Spleen (tissue), 11 donors: Measurements from ENCODE around the gene LRRTM4. TPM values are rescaled to one million over a fixed set of nuclear protein-coding genes. Genes with fewer than 3 reads are reported as not detected.

Source experiments
- DNase-seq: peaks from one replicate; pipeline ENCODE4 v3.0.0-alpha.2; 2020
- H3K27ac ChIP-seq, 8 donors: fragments of 200-600 bp; sonication (generic) in 7 of 8; 1 replicate in 4 of 8; 2 replicates in 4 of 8; pipeline versions ENCODE4 v1.5.0 to v1.8.0; 2016 to 2021; ENCODE audit warnings: inconsistent platforms in 4 of 8, mild to moderate bottlenecking in 4 of 8, moderate library complexity in 1 of 8
- H3K27me3 ChIP-seq, 7 donors: fragments of 200-600 bp; sonication (generic) in 6 of 7; replicated peaks in 1 of 7; 1 replicate in 4 of 7; 2 replicates in 3 of 7; pipeline versions ENCODE4 v1.5.0 to v1.8.0; 2016 to 2021; ENCODE audit warnings: inconsistent platforms in 3 of 7, mild to moderate bottlenecking in 1 of 7
- H3K36me3 ChIP-seq, 6 donors: fragments of 200-600 bp; sonication (generic) in 5 of 6; 1 replicate in 4 of 6; 2 replicates in 2 of 6; pipeline versions ENCODE4 v1.5.0 to v1.8.0; 2016 to 2021; ENCODE audit warnings: inconsistent platforms in 2 of 6
- H3K4me1 ChIP-seq, 6 donors: fragments of 200-600 bp; sonication (generic) in 5 of 6; 1 replicate in 3 of 6; 2 replicates in 3 of 6; pipeline versions ENCODE4 v1.5.0 to v1.8.0; 2016 to 2021; ENCODE audit warnings: inconsistent platforms in 3 of 6
- H3K4me3 ChIP-seq, 8 donors: fragments of 200-600 bp; sonication (generic) in 7 of 8; 1 replicate in 4 of 8; 2 replicates in 4 of 8; pipeline versions ENCODE4 v1.5.0 to v1.8.0; 2016 to 2021; ENCODE audit warnings: inconsistent platforms in 4 of 8, mild to moderate bottlenecking in 4 of 8, moderate library complexity in 2 of 8
- H3K9me3 ChIP-seq, 8 donors: fragments of 200-600 bp; sonication (generic) in 7 of 8; 1 replicate in 4 of 8; 2 replicates in 4 of 8; pipeline versions ENCODE4 v1.5.0 to v1.8.0; 2016 to 2021; ENCODE audit warnings: inconsistent platforms in 4 of 8
- CTCF ChIP-seq, 11 experiments: fragments of 200-600 bp in 7 of 11; fragments of 450-650 bp in 4 of 11; sonication (generic) in 4 of 11; IDR thresholded peaks in 8 of 11; conservative IDR thresholded peaks in 3 of 11; 1 replicate in 7 of 11; 2 replicates in 4 of 11; pipeline versions ENCODE4 v1.4.0 to v1.8.0; 2016 to 2021; ENCODE audit warnings: antibody characterized with exemption in 11 of 11, inconsistent platforms in 4 of 11, mild to moderate bottlenecking in 1 of 11
- POLR2A ChIP-seq, 3 donors: fragments of 450-650 bp; IDR thresholded peaks; one replicate each; pipeline ENCODE4 v1.5.1; 2017; ENCODE audit warnings: antibody characterized with exemption in 3 of 3, mild to moderate bottlenecking in 1 of 3
- POLR2AphosphoS5 ChIP-seq, 3 donors: sonication (generic); formaldehyde crosslinking; IDR thresholded peaks; one replicate each; pipeline ENCODE4 v1.5.1; 2017; ENCODE audit warnings: antibody characterized with exemption in 3 of 3
- whole genome bisulfite sequencing, 5 donors: extraction: QIAGEN DNeasy Blood & Tissue Kit in 3 of 5; methylation state at CpG; one replicate each; pipeline versions ENCODE4 v1.1.5 to v1.1.7; 2013 to 2018; 5-methylcytosine and 5-hydroxymethylcytosine counted together
- intact Hi-C: fragments of 100-400 bp; cut with DNase I; formaldehyde crosslinking; loops from one replicate; pipeline ENCODE4 v1.15.0; 2023; ENCODE audit warnings: low total_unique reads
- polyA plus RNA-seq, 3 donors: library from polyadenylated mRNA; stranded (reverse); fragments of 200-250 nt; gene quantifications; one replicate each; pipeline ENCODE4 v1.2.1, GENCODE V29; 2013
- total RNA-seq, 7 donors: library from RNA; depleted of rRNA in 3 of 7; stranded (reverse); fragments of >200 nt in 3 of 7; fragmentation: NEBNext Ultra II Directional in 4 of 7; extraction: Animal tissue kit (Norgen Biotek cat#: 25700) in 4 of 7; gene quantifications; one replicate each; pipeline versions ENCODE4 v1.1.0 to v1.2.1, GENCODE V29; 2016 to 2021
- donor health status: healthy with polysubstance abuse.
- donor health status: DM: no; HTN: no; CAD: no; lungs with moderate emphysema.
- donor health status: DM: no; HTN: no; CAD: no.
- donor health status: Bipolar disorder and iron deficiency.
- donor health status: healthy.
- donor health status: DM: no; HTN: no; CAD: no.
- donor health status: DM: yes; HTN: yes; CAD: no.

The LRRTM4 gene
- total and polyA plus RNA-seq, 10 donors, result 0.03 to 0.33 (median 0.14) TPM; not detected in 5

- WGBS, 5 donors, result 47 to 78% (median 48%) methylated on average over 3 of the region's 3 CpGs
- no peak overlapping the region for H3K27ac ChIP-seq
- H3K27me3 ChIP-seq, result no peaks in the 10 kb centered on the region
- TF ChIP-seq CTCF (IDR thresholded peaks at IDR 0.05 in 8 of 11, conservative IDR thresholded peaks at IDR 0.05 in 3 of 11) (no peak), POLR2AphosphoS5 (IDR thresholded peaks at IDR 0.05) (no peak), POLR2A (IDR thresholded peaks at IDR 0.05) (no peak)
- no peaks in the 10 kb centered on the region for H3K9me3 ChIP-seq
- H3K4me1 ChIP-seq, result no peaks in the 10 kb centered on the region
- H3K4me3 ChIP-seq, result no peak overlapping the region
- no peak for DNase-seq
- H3K36me3 ChIP-seq, result no peaks in the 10 kb centered on the region
- intact Hi-C loops, result no loop called here
Observed at GRCh38 chr2:76826691-76827090, 695.5 kb downstream of the LRRTM4 start.

- Histone ChIP-seq H3K9me3 (no peaks in the 10 kb centered on the region), H3K4me3 (no peak overlapping the region), H3K4me1 (no peaks in the 10 kb centered on the region), H3K27ac (no peak overlapping the region), H3K36me3 (no peaks in the 10 kb centered on the region), H3K27me3 (no peaks in the 10 kb centered on the region)
- 44 to 67% (median 60%) methylated on average over 6 of the region's 6 CpGs for WGBS, 5 donors
- TF ChIP-seq POLR2A (IDR thresholded peaks at IDR 0.05) (no peak), POLR2AphosphoS5 (IDR thresholded peaks at IDR 0.05) (no peak), CTCF (IDR thresholded peaks at IDR 0.05 in 8 of 11, conservative IDR thresholded peaks at IDR 0.05 in 3 of 11) (no peak)
- DNase-seq, result no peak
- intact Hi-C loops, result no loop called here
Observed at GRCh38 chr2:76825140-76825970, 696.8 kb downstream of the LRRTM4 start.

GRCh38 chr2:76821731-76822130 is 700.4 kb downstream of the LRRTM4 start:
- no peaks in the 10 kb centered on the region for H3K27me3 ChIP-seq
- no peaks in the 10 kb centered on the region for H3K36me3 ChIP-seq
- intact Hi-C loops, result no loop called here
- no peaks in the 10 kb centered on the region for H3K9me3 ChIP-seq
- 83 to 94% (median 90%) methylated on average over 2 of the region's 2 CpGs for WGBS, 5 donors
- no peak overlapping the region for H3K27ac ChIP-seq
- DNase-seq, result no peak
- peaks cover 0 to 4% (median 0%) of the 10 kb centered on the region in 6 donors for H3K4me1 ChIP-seq
- TF ChIP-seq POLR2AphosphoS5 (IDR thresholded peaks at IDR 0.05) (no peak), POLR2A (IDR thresholded peaks at IDR 0.05) (no peak)
- no peak overlapping the region for H3K4me3 ChIP-seq

- Histone ChIP-seq H3K4me1 (peaks cover 0 to 4% (median 0%) of the 10 kb centered on the region in 6 donors), H3K27me3 (no peaks in the 10 kb centered on the region), H3K9me3 (no peaks in the 10 kb centered on the region), H3K36me3 (no peaks in the 10 kb centered on the region), H3K27ac (no peak overlapping the region), H3K4me3 (no peak overlapping the region)
- intact Hi-C loops, result no loop called here
- no peak for TF ChIP-seq POLR2AphosphoS5 (IDR thresholded peaks at IDR 0.05)
- TF ChIP-seq POLR2A (IDR thresholded peaks at IDR 0.05), result no peak
- no peak for TF ChIP-seq CTCF (IDR thresholded peaks at IDR 0.05 in 8 of 11, conservative IDR thresholded peaks at IDR 0.05 in 3 of 11)
- no peak for DNase-seq
- 73 to 93% (median 84%) methylated on average over 1 of the region's 1 CpG for WGBS, 5 donors
Observed at GRCh38 chr2:76813084-76813483, 709.1 kb downstream of the LRRTM4 start.
